Activated CD8-positive, alpha-beta memory T cell treated with anti-CD3 and anti-CD28 coated beads for 24 hours (primary cell): Measurements from ENCODE around the gene TPRN.

ENCODE experiments used
- DNase-seq: peaks from one replicate; pipeline ENCODE4 v3.0.0-alpha.2; 2020

The TPRN gene

DNA sequence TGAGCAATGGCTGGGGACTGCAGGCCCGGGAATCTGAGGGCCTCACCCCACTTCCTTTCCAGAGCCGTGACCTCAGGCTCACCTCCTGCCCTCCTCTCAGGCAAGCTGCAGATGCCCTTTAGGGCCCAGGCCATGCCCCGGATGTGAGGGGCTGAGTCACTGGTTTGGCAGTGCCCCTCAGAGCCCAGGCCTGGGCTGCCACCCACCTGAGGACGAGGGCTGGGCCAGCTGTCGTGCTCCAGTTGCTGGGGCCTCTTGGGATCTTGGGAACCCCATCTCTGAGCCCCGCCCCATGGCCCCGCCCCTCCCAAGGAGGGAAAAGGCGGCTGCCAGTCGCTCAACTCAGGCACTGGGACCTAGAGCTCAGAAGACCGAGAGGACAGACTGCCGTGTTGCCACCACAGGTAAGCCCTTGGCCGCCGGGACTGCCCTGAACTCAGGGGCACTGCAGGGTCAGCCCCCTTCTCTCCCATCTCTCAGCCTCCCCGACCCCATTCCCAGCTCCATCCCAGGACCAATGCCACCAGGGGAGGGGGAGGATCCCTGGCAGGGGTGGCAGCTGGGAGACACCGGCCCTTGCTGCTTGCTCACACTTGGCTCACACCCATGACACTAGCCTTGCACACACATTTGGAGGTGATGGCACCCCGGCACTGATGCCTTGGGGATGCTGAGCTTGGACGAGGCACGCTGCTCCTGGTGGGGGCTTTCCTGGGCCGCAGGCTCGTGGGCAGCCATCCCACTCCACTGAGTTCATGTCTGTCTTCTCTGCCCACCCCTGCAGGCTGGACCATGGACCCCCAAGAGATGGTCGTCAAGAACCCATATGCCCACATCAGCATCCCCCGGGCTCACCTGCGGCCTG, 24.5 kb upstream of the TPRN start, which contains the start of gene CYSRT1:
Gene CYSRT1 (plus strand): TSS at position 345 of the 865 bp plus-strand sequence. CDS start 448 bp downstream, at position 793.
- DNase-seq: no peak

DNA sequence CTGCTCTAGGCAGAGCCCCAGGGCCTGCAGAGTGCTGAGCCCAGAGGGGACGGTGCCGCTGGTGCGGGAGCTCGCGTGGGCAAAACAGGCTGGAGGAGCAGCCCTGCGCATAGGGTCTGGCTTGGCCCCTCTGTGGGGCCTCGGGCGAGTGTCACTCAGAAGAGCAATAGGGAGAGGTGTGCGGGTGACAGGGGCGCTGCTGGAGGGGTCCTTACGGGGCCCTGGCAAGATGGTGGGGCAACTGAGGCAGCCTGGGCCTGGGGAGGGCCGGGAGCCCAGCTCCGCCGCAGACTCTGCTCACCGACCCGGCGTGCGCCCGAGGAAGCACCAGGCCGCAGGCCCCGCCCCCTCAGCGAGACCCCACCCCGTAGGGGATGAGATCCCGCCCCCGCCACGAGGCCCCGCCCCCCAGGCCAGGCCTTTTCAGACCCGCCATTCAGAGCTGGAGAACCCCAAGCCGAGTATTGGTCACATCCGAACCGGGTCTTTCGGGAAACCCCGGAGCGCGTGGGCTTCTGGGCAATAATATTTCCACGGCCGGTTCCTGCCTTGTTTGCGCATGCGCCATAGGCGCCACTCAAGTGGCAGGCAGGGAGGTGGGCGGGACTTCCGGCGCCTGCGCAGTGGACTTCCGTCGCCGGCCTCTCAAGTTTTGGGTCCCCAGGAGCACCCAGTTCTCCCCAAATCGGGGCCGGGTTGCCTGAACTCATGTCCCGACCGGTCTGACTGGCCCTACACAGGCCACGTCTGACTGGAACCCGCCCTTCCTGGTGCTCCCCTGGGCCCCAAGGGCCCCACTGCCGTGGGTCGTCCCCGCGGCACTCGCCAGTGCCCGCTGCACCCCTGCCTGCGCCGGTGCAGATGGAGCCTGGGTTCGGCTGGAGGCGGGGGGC, 22.8 kb upstream of the TPRN start:
- DNase-seq: peak; percentile 98

DNA sequence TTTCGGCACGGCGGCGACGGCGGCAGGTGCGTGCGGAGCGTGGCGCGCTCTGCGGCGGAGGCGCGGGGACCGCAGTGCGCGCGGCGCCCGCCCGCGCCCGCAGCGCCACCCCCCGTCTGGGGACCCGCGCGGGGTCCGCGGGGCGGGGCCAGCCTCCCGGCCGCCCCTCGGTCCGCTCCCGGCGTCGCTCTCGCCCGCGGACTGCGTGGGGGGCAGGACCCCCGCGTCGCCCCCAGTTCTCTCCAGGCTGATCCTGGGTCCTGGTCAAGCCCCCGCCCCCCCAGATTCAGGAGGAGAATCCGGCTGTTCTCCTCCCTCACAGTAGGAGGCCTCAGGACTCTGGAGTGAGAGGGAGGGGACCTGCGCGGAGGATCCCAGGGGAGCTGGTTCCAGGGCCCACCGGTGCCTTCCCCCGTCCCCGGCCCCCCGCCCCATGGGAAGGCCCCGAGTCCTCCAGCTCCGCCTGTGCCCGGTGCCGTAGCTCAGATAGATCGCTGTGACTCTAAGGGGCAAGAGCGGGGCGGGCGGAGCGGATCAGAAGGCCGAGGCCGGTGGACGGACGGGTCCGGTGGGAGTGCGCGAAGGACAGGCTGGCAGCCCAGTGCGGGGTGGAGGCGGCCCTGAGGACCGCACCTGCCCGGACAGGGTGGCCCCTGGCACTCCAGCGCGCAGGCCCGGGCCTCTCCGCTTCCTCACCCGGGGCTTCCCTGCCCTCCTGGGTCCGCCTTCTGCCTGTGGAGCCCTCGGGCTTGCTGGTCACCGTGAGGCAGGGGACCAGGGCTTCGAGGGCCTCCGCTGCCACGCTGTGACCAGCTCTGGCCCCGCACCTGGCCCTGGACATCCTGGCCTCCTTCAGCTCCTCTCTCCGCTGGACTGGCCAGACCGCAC, 21.9 kb upstream of the TPRN start, which contains the start of gene RNF208:
Gene RNF208 (minus strand): TSS at position 51 of the 888 bp plus-strand sequence. CDS start 1,028 bp downstream, outside the sequence.
- DNase-seq: peak; percentile 76

DNA sequence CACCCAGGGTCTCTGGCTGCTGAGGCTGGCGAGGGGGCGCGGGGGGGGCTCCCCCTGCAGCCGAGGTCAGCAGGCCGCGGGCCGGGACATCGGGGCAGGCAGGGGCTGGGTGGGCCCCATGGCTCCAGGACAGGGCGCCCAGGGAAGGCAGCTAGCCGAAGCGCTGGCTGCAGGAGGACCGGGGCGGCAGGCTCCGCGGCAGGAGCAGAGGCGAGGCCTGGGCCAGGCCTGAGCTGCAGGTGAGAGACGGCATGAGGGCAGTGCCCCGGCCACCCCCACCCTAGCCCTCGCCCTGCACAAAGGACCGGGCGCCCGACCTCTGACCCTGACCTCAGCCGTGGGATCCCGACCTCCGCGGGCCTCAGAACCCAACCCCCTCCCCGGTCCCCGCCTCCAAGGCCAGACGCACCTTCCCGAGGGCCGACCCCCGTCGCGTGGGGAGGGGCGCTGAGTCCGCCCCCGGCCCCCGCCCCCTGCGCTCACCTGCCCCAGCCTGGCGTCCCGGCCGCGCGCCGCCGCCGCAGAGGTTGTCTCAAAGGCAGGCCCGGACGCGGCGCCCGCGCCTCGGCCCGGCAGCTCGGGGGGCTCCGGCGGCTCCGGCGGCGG, 21.1 kb upstream of the TPRN start:
- no peak for DNase-seq

DNA sequence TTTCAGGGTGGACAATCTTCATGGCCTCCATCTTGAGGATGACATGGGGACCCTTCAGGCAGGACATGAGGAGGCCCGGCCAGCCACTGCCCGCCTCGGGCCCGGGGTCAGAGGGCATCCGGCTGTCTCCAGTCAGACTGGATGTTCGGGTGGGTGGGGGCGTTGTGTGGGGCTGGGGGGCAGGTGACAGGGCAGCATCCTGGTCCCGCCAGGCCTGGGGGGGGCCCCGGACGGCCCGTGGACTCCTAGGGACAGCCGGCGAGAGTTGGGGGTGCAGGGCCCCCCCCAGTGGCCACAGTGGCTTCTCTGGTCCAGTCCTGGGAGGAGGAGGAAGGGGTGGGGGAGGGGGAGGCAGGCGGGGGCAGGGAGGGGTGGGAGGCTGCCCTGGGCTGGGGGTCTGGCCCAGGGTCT, 20.6 kb upstream of the TPRN start:
- no peak for DNase-seq

DNA sequence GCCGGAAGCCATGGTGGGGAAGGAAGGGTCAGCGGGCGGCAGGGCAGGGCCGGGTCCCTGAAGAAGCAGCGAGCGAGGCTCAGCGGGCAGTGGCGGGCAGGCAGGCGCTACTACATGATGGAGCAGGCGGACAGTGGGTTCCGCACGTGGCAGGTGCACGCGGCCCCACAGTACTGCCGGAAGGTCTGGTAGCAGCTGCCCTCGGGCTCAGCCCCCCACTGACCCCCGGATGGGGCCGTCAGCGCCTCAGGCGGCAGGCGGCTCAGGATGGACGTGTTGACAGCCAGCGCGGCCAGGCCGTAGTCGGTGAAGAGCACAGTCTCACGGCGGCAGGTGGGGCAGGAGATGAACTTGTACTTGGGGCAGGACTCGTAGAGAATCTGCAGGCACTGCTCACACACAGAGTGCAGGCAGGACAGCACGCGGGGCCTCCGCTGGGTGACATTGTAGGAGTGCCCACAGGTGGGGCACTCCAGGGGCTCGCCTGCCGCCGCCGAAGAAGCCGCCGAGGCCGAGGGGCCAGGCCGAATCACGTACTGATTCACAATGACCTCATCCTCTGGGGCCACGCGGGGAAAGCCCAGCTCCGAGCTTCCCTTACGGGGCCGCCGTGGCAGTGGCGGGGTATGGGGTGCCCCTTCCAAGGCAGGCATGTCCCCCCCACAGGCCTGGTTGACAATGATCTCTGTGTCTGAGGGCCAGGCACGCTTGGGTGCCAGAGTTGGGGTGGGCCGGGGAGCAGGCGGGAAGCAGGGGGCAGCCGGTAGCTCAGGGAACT, 20.0 kb upstream of the TPRN start:
- no peak for DNase-seq

DNA sequence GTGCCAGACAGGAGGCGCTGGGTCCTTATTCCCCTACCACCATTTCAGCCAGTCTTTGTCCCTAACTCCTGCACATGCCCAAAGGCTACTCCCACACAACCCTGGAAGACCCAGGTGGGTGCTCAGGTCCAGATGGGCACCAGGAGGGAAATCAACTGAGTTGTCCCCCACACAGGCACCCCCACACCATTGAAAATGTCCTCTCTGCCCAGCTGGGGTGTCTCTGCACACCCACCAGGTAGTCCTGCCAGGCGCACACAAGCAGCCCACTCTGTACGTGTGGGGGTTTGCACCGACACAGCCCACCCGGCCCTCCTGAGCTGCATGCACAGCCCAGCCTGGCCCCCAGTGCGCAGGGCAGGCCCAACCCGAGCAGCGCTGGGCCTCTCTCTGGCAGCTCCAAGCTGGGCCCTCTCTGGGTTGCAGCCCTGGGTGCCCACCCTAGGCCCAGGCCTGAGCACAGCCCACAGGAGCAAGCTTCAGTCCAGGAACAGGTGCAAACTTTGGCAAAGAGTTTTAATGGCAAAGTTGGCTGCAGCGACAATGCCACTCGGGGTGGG, 19.3 kb upstream of the TPRN start:
- DNase-seq: no peak

DNA sequence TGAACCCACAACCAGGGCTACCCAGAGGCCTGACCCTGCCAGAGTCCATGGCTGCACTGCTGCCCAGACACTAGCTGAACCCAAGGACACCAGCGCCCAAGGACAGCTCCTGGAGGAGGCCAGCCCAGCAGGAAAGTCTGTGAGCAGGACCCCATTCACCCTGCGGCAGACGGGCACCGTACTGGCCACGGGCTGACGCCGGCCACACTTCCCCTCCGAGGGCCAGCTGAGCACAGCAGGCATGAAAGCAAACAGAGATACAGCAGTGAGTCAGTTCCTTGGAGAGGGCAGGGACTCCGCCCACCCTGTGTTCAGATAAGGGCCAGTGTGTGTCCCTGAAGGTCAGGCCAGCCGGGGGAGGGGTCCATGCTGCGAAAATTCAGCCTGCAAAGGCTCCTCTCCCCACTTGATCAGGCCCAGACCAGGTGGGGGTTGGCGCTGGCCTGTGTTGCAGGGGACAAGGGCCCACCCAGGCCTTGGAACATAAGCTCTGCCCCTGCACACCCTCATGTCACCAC, 18.3 kb upstream of the TPRN start:
- no peak for DNase-seq

DNA sequence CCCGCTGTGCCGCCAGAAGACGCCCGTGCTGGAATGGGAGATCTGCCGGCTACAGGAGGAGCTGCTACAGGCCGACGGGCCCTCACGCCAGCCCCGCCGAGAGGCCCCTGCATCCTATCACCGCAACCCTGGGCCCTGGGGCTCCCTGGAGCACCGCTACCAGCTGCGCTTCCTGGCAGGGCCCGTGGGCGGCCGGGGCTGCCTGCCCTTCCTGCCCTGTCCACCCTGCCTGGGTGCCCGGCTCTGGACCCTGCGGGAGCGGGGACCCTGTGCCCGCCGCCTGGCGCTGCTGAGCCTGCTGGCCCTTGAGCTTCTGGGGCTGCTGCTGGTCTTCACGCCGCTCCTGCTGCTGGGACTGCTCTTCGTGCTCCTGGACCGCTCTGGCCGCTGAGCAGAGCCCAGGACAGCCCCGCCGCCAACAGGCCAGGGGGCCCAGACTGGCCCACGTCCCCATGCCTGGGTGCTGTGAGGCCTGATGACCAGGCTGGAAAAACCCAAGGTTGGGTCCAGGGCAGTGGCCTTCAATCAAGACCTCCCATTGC, 17.7 kb upstream of the TPRN start:
- no peak for DNase-seq

DNA sequence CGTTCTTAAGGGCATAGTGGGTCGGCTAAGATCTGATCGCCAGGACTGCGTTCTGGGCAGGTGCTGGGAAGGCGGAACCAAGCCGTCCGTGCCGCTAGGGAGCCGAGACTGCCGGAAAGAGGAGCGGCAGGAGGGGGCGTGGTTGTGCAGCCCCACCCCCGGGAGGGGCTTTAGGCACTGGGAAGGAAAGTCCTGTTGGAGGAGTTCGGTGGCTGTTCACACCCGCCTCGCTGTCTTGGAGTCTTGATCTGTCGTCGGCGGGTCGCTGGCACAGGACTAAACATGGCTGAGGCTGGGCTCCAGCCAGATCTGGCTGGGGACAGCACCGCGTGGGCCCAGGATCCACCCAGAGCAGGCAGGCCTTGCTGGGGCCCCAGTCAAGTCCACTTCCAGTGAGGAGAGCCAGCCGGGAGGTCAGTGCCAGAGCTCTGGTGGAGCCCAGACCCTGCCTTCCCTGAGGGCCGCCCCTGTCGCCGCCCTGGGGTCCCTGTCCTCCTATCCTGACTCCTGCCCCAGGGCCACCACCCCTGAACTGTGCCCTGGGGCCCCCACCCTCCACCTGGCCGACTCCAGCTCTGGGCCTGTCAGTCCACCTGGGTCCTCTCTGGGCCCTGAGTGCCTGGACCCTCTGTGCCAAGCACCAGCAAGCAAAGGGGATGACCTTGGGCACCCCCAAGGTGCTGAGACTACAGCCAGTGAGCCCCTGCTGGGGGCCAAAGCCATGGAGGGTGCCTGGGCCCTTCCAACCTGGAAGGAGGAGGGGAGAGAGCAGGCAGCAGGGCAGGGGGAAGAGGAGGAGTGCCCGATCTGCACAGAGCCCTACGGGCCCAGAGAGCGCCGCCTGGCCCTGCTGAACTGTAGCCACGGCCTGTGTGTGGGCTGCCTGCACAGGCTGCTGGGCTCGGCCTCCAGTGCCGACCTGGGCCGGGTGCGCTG, 17.0 kb upstream of the TPRN start:
- no peak for DNase-seq

DNA sequence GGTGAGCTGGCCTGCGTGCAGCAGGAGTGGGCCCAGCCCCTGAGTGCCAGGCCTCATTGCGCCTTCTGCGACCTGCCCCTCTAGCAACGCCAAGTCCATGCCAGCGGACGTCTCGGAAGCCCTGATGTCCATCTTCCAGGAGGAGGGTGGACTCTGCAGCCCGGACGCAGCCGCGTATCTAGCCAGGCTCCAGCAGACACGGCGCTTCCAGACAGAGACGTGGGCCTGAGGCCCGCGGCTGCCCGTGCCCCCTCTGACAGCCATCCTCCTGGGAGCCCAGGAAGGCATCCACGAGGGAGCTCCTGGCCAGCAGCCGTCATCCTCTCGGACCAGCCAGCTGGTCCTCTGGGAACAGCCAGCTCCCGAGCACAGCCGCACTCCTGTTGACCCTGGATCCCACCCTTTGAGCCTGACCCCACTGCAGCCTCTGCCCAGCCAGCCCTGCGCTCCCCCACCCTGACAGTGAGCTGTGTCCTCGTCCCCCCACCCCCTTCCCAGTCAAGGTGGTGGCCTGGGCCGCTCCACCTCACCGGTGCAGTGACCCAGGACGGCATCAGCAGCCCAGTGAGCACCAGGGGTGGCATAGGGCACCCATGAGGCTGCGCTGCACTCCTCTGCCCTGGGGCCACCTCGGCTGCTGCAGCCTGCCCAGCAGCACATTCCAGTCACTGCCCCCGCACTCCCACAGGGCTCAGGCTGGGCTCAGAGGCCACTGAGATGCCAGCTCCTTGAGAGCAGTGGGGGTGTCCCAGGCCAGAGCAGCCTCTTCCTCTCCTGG, 15.8 kb upstream of the TPRN start:
- DNase-seq: no peak

DNA sequence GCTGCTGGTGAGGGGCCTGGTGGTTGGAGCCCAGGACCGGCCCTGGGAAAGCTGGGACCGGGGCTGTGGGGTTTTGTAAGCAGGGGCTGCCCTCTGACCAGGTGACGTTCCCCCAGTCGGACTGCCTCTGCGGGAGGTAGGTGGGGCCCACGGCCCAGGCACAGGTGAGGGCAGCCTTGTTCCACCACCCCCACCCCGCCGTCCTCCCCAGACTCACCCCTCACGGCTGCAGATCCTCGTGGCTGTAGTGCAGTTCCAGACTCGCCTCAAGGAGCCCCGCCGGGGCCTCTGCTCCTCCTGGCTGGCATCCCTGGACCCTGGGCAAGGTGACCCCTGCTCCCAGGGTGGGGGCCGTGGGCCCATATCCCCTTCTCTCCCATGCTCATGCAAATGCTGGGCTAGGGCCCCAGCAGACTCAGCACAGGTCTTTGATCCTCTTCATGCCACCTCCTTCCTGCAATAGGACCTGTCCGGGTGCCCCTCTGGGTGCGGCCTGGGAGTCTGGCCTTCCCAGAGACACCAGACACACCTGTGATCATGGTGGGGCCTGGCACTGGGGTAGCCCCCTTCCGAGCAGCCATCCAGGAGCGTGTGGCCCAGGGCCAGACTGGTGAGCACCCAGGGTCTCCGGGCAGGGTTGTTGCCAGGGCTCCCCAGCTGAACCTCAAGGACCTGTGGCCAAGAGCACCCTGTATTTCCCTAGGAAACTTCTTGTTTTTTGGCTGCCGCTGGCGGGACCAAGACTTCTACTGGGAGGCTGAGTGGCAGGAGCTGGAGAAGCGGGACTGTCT, 14.8 kb upstream of the TPRN start:
- DNase-seq: no peak

DNA sequence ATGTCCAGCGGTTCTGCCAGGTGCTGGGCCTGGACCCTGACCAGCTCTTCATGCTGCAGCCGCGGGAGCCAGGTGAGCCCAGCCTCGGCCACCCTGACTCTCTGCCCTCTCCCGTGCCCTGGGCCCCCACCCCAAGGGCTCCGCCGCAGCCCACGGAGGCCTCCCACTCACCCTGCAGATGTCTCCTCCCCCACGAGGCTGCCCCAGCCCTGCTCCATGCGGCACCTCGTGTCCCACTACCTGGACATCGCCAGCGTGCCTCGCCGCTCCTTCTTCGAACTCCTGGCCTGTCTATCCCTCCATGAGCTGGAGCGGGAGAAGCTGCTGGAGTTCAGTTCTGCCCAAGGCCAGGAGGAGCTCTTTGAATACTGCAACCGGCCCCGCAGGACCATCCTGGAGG, 14.1 kb upstream of the TPRN start:
- no peak for DNase-seq

DNA sequence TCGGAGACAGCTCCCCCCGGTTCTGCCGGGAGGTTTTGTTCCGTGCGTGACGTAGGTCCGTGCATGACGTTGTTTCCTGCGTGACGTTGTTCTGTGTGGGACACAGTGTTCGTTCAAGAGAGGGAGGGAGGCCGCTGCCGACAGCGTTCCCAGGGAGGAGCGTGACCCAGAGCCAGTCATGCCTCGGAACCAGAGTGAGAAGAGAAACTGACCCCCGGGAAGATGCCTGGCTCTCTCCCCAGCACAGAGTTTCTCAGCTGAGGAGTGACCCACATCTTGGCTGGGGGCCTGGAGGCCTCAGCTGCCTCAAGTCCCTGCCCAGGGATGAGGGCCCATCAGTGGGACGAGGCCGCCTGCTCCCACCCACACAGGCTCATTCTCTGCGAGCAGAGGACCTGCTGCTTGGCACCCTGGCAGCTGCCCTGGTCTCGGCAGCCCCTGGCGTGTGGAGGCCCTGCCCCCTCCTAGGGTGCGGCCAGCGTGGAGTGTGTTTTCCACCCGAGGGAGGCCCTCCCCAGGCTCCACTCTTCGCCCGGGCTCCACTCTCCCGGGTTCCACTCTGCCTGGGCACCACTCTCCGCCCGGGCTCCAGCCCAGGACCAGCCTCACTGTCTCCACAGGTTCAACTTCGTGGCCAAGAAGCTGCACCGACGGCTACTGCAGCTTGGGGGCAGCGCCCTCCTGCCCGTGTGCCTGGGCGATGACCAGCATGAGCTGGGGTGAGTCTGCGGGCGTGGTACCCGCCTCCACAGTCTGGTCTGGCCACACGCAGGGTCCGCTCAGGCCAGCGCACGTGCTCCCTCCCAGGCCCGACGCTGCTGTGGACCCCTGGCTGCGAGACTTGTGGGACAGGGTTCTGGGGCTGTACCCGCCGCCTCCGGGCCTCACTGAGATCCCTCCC, 12.9 kb upstream of the TPRN start:
- DNase-seq: no peak

DNA sequence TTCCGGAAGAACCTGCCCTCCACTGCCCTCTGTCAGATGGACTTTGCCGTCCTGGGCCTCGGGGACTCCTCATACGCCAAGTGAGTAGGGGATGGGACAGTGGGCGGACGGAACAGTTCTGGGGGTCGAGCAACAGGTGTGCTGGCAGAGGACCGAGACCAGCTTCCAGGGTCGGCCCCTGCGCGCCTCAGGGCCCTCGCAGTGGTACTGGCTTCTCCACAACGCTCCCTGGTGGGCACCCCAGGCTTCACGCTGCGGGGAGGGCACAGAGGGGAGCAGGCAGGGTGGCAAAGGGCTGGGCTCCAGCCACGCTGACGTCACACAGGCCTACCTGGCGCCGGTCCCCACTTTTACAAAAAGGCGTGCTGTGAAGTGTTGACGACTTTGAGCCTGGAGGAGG, 12.0 kb upstream of the TPRN start:
- no peak for DNase-seq

DNA sequence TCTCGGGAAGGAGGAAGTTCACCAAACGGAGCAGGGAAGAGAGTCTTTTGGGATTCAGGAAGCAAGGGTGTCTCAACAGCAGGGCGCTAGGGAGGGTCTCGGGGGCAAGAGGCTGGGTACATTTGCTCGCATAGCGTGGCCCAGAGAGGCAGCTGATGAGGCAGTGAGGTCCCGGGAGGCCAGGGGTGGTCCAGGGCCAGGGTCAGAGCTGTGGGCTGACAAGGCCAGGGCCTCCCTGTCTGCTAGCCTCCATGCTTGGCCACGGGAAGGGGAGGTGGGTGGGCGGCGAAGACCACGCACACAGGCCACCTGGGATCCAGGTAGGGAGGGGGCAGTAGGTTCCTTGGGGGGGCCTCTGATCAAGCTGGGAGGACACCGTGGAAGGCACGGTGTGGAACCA, 11.0 kb upstream of the TPRN start:
- DNase-seq: no peak

DNA sequence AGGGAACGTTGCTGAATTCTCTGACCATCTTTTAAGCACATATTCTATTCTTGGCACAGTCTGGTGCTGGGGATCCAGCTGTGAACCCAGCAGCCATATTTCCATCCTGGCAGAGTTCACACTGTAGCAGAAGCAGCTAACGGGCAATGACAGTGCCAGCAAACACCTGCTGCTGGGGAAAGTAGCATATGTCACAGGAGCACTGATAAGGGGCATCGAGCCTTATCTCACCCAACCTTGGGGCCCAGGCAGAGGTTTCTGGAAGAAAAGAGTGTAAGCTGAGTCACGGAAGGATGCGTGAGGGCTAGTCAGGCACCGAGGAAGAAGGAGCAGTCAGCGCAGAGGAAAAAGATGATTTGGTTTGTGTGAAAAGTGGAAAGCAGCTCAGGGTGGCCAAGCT, 6.1 kb upstream of the TPRN start:
- no peak for DNase-seq
